Tibial artery (tissue), 4 donors: ENCODE results near the gene SEC31B.

Source experiments
- DNase-seq, 2 donors: peaks; one replicate each; pipeline ENCODE4 v3.0.0-alpha.2; 2019
- H3K27ac ChIP-seq, 2 donors: fragments of 200-600 bp; sonication (generic) in 1 of 2; 1 replicate in 1 of 2; 2 replicates in 1 of 2; pipeline ENCODE4 v1.5.1; 2018 to 2019; ENCODE audit warnings: mild to moderate bottlenecking in 1 of 2
- H3K27me3 ChIP-seq, 2 donors: fragments of 200-600 bp; sonication (generic) in 1 of 2; one replicate each; pipeline versions ENCODE4 v1.5.1 to v1.6.0; 2016 to 2019
- H3K36me3 ChIP-seq, 3 donors: fragments of 200-600 bp; sonication (generic) in 2 of 3; one replicate each; pipeline ENCODE4 v1.5.1; 2016 to 2019; ENCODE audit warnings: mild to moderate bottlenecking in 2 of 3
- H3K4me1 ChIP-seq, 4 donors: fragments of 200-600 bp; sonication (generic) in 2 of 4; 1 replicate in 3 of 4; 2 replicates in 1 of 4; pipeline ENCODE4 v1.5.1; 2016 to 2019
- H3K4me3 ChIP-seq, 2 donors: fragments of 200-600 bp; sonication (generic) in 1 of 2; 1 replicate in 1 of 2; 2 replicates in 1 of 2; pipeline ENCODE4 v1.5.1; 2018 to 2019; ENCODE audit warnings: mild to moderate bottlenecking in 2 of 2
- H3K9me3 ChIP-seq, 3 donors: fragments of 200-600 bp; sonication (generic) in 1 of 3; one replicate each; pipeline ENCODE4 v1.5.1; 2016 to 2019
- CTCF ChIP-seq, 2 experiments: fragments of 200-600 bp in 1 of 2; fragments of 450-650 bp in 1 of 2; IDR thresholded peaks; one replicate each; pipeline ENCODE4 v1.5.1; 2017 to 2019; ENCODE audit warnings: antibody characterized with exemption in 2 of 2, mild to moderate bottlenecking in 1 of 2, moderate library complexity in 1 of 2
- intact Hi-C: fragments of 100-400 bp; cut with DNase I; formaldehyde crosslinking; loops from one replicate; pipeline ENCODE4 v1.15.0; 2023; ENCODE audit warnings: low total_unique reads

Gene SEC31B

DNA sequence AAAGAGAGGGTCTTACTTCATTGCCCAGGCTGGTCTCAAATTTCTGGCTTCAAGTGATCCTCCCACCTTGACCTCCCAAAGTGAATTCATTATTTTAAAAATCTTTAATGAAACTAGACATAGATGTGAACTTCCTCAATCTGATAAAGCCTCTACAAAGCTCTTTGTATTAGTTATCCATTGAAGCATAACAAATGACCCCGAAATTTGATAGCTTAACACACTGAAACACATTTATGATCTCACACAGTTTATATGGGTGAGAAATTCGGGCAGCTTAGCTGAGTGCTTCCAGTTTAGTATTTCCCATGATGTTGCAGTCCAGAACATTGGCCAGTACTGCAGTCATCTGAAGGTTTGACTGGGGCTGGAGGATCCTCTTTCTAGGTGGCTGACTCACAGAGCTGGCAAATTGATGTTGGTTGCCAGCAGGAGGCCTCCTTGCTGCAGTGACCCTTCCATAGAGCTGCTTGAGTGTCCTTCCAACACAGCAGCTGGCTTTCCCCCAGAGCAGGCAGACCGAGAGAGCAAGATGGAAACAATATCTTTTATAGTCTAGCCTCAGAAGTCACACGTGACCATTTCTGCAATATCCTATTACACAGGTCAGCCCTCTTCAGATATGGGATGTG, 73.4 kb downstream of the SEC31B start:
- TF ChIP-seq CTCF (IDR thresholded peaks at IDR 0.05) = no peak

GRCh38 chr10:100442548-100442947, 77.1 kb downstream of the SEC31B start:
- no peaks in the 10 kb centered on the region for H3K4me1 ChIP-seq
- H3K4me3 ChIP-seq = no peak overlapping the region
- TF ChIP-seq CTCF (IDR thresholded peaks at IDR 0.05) = no peak
- no peaks in the 10 kb centered on the region for H3K36me3 ChIP-seq
- intact Hi-C loops = no loop called here
- peaks cover 0 to 6% (median 0%) of the 10 kb centered on the region in 3 donors for H3K9me3 ChIP-seq
- H3K27ac ChIP-seq = no peak overlapping the region
- no peak for DNase-seq
- no peaks in the 10 kb centered on the region for H3K27me3 ChIP-seq

More for the DNA sequence above, 73.4 kb downstream of the SEC31B start:
- peaks cover 0 to 6% (median 0%) of the 10 kb centered on the region in 3 donors for H3K9me3 ChIP-seq
- no peaks in the 10 kb centered on the region for H3K4me1 ChIP-seq
- DNase-seq = no peak
- no peaks in the 10 kb centered on the region for H3K36me3 ChIP-seq
- intact Hi-C loops = no loop called here
- no peak overlapping the region for H3K4me3 ChIP-seq
- H3K27me3 ChIP-seq = peaks cover 0 to 4% of the 10 kb centered on the region in 2 donors
- H3K27ac ChIP-seq = no peak overlapping the region

DNA sequence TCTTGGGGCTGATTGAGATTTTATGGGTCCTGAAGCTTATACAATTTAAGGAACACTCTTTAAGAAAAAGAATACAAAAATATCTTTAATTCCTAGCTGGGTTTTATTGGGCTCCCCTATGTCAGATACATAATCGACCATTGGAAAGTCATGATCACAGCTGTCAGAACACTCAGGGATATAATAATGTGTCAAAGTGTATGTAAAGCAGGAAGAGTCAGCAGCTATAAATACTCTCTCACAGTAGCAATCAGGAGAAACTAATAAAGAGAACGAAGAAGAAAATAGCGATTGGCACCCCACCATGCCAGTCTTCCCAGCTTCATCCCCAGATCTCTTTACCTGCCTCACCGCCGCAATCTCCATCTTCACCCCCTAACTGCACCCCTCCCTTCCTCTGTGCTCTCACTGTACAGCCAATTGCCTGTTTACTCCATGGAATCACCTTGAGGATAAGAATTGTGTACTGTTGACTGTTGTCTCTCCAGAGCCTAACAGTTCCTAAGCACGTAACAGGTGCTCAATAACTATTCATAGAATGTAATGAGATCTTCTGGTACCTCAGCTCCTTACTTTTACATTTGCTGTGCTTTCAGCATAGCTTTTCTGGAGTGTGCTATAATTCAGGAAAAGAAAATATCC, 80.9 kb downstream of the SEC31B start:
- Histone ChIP-seq H3K4me1 (no peaks in the 10 kb centered on the region), H3K4me3 (no peak overlapping the region), H3K9me3 (no peaks in the 10 kb centered on the region), H3K36me3 (no peaks in the 10 kb centered on the region), H3K27ac (no peak overlapping the region), H3K27me3 (peaks cover 0 to 2% of the 10 kb centered on the region in 2 donors)
- TF ChIP-seq CTCF (IDR thresholded peaks at IDR 0.05) = no peak
- intact Hi-C loops = no loop called here
- DNase-seq = no peak
